ENCODE measurements around the gene MAFG. TPM values are rescaled to one million over a fixed set of nuclear protein-coding genes. Genes with fewer than 3 reads are reported as not detected.

Gene MAFG
- total and polyA plus RNA-seq, 9 of the 15 experiments (the other 6 are each of a cell fraction or from before 2014, with no cell fraction given), result 1.1 to 58.1 (median 24.9) TPM

DNA sequence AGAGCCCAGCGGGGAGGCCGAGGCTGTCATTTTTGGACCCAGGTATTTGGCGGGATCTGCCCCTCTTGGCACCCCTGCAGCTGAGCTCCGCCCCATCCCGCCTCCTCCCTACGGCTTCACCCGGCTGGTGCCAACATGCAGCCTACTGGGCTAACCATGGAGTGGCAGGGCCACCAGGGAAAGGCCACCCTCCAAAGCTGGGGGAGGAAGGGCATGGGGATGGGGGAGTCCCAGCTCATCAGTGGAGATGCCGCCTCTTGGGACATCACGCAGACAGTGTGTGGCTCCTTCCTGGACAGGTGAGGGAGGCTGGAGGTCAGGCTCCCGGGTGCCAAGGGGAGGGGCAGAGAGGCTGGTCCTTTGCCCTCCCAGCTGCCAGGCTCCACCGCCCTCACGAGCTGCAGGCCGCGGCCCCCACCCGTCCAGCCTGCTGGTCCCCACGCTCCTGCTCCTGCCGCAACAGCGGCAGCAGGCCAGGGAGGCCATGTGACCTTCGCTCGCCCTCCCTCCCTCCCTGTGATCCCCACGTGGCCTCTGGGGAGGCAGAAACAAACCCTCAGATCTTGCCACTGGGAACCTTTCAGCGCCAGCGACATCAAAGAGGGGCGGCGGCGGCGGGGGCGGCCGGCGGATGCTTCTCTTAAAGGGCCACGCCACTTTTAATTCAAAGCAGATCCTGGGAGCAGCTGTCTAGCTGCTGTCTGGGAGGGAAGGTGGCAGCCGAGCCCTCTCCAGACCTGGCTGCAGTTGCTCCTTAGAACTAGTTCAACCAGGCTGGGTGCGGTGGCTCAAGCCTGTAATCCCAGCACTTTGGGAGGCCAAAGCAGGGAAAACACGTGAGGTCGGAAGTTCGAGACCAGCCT is 40.2 kb upstream of the MAFG start (continued):
- TF ChIP-seq, protein P1, sequence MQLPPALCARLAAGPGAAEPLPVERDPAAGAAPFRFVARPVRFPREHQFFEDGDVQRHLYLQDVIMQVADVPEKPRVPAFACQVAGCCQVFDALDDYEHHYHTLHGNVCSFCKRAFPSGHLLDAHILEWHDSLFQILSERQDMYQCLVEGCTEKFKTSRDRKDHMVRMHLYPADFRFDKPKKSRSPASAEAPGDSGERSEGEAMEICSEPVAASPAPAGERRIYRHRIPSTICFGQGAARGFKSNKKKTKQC (CRISPR knock-in tag; IDR thresholded peaks at IDR 0.05), result peak; percentile 74; the same call in 1 of the 2 replicates
- TF ChIP-seq REST (IDR thresholded peaks at IDR 0.05; ENCODE audit: borderline replicate concordance) (peak; percentile 48), REST (CRISPR knock-in tag; IDR thresholded peaks at IDR 0.05; ENCODE audit: low read depth) (no peak), NEUROD1 (IDR thresholded peaks at IDR 0.05; ENCODE audit: borderline replicate concordance, low read depth, low read length, partially characterized antibody) (peak; percentile 38), SIRT6 (IDR thresholded peaks at IDR 0.05; ENCODE audit: low read depth, low read length) (no peak), POLR2A (conservative IDR thresholded peaks at IDR 0.05) (0 out of 2 replicates have a peak, but pooled peaks have one; percentile 30), EGR1 (conservative IDR thresholded peaks at IDR 0.05) (peak; percentile 95), CBX8 (IDR thresholded peaks at IDR 0.05; ENCODE audit: borderline replicate concordance, extremely low read depth, low read depth, low read length, poor library complexity, severe bottlenecking) (no peak), BCOR (IDR thresholded peaks at IDR 0.05) (peak; percentile 77), MEIS2 (IDR thresholded peaks at IDR 0.05; ENCODE audit: partially characterized antibody) (peak; percentile 29), TCF3 (CRISPR knock-in tag; IDR thresholded peaks at IDR 0.05) (peak; percentile 19; the same call in 1 of the 2 replicates), RNF2 (IDR thresholded peaks at IDR 0.05) (peak; percentile 82), ZNF592 (IDR thresholded peaks at IDR 0.05) (peak; percentile 62; the same call in 1 of the 2 replicates)
